Subcutaneous abdominal adipose tissue (tissue), 5 donors: Measurements from ENCODE around the gene SLFN14.
A peak's percentile ranks its signal among the peaks of the same experiment; 100 is the strongest.
"Not testable (repeated sequence)": the region's sequence is repeated elsewhere in the genome, so short reads cannot be mapped to it uniquely, and the experiment has no call there.

Source experiments
- H3K27ac ChIP-seq: one replicate; pipeline ENCODE4 v1.7.0; 2013; ENCODE audit warnings: low read depth, mild to moderate bottlenecking, inconsistent platforms, low read length, moderate library complexity
- H3K27me3 ChIP-seq, 5 donors: one replicate each; pipeline ENCODE4 v1.7.0; 2013; ENCODE audit warnings: low read length in 5 of 5, inconsistent platforms in 1 of 5; ENCODE audit not compliant: control insufficient read depth in 5 of 5, insufficient read depth in 4 of 5
- H3K36me3 ChIP-seq, 5 donors: one replicate each; pipeline ENCODE4 v1.7.0; 2013; ENCODE audit warnings: low read length in 5 of 5; ENCODE audit not compliant: control insufficient read depth in 5 of 5, insufficient read depth in 5 of 5
- H3K4me1 ChIP-seq, 5 donors: one replicate each; pipeline ENCODE4 v1.7.0; 2013; ENCODE audit warnings: low read length in 5 of 5, mild to moderate bottlenecking in 3 of 5, moderate library complexity in 1 of 5; ENCODE audit not compliant: control insufficient read depth in 5 of 5, insufficient read depth in 5 of 5
- H3K4me3 ChIP-seq, 5 donors: one replicate each; pipeline ENCODE4 v1.7.0; 2013; ENCODE audit warnings: low read length in 5 of 5, low read depth in 1 of 5
- H3K9ac ChIP-seq, 5 donors: one replicate each; pipeline ENCODE4 v1.7.0; 2013; ENCODE audit warnings: low read length in 5 of 5, mild to moderate bottlenecking in 4 of 5, moderate library complexity in 3 of 5
- H3K9me3 ChIP-seq, 5 donors: one replicate each; pipeline ENCODE4 v1.7.0; 2013; ENCODE audit warnings: low read length in 5 of 5; ENCODE audit not compliant: control insufficient read depth in 5 of 5
- donor health status: healthy.
- donor health status: healthy.
- donor health status: healthy.
- donor health status: healthy.
- donor health status: healthy.

The SLFN14 gene

DNA sequence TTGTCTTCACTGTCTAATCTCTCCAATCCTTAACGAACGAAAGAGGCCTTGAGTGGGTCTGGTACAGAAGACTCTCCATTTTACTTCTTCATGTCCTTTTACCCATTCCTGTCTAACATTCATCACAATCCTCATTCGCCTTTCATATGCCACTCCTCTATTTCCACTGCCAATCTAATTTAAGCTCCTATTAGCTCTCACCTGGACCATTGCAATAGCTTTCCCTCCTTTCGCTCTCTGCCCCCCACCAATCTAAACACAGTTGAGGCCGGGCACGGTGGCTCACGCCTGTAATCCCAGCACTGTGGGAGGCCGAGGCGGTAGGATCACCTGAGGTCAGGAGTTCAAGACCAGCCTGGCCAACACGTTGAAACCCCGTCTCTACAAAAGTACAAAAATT is 6.3 kb upstream of the SLFN14 start:
- Histone ChIP-seq H3K27me3 (no peaks in the 10 kb centered on the region), H3K27ac (no peak overlapping the region), H3K4me1 (peaks cover 2 to 28% (median 21%) of the 10 kb centered on the region in 5 donors), H3K36me3 (no peaks in the 10 kb centered on the region), H3K4me3 (peak overlapping the region in 4 of 5 donors; percentile 87 to 95 (median 91)), H3K9me3 (no peaks in the 10 kb centered on the region), H3K9ac (no peak overlapping the region)

DNA sequence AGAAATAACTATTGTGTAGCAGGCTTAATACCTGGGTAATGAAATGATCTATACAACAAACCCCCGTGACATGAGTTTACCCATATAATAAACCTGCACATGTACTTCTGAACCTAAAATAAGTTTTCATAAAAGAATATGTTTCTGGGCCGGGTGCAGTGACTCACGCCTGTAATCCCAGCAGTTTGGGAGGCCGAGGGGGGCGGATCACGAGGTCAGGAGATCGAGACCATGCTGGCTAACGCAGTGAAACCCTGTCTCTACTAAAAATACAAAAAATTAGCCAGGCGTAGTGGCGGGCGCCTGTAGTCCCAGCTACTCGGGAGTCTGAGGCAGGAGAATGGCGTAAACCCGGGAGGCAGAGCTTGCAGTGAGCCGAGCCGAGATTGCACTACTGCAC is 2.6 kb upstream of the SLFN14 start:
- not testable (repeated sequence) for H3K9ac ChIP-seq, H3K4me1 ChIP-seq, H3K27me3 ChIP-seq, H3K36me3 ChIP-seq, H3K9me3 ChIP-seq, H3K27ac ChIP-seq, H3K4me3 ChIP-seq

DNA sequence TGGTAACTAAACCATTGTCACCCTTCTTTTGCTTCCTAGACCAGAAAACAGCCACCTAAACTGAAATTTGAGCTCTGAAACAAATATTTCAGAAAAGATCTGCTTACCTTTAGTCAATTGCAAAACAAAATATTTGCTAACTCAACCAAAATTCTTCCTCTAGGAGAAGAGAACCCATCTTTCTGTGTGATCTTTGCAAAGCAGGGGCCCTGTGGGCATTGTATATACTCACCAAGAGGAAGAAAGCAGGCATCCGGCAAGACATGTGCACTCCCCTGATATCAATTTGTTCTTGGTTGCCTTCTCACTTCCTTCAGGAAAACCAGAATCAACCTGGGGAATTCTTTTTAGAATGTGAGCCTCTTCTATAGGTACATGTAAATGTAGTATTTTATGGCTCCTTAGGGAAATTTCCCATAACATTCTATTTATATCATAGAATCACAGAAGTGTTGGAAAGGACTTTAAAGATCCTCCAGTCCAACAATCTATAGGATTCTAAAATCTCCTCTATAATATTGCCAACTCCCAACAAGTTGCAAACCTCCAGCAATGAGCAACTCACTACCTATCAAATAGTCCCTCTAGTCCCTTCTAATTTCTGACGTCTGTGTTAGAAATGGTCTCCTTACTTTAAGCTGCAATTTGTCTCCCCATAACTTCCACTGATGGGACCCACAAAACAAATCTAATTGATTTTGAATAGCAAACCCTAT is 966 bp downstream of the SLFN14 start:
- H3K9ac ChIP-seq: no peak overlapping the region
- H3K9me3 ChIP-seq: no peaks in the 10 kb centered on the region
- no peaks in the 10 kb centered on the region for H3K4me1 ChIP-seq
- H3K27me3 ChIP-seq: peaks cover 0 to 3% (median 0%) of the 10 kb centered on the region in 5 donors
- H3K27ac ChIP-seq: no peak overlapping the region
- H3K4me3 ChIP-seq: no peak overlapping the region
- H3K36me3 ChIP-seq: no peaks in the 10 kb centered on the region

DNA sequence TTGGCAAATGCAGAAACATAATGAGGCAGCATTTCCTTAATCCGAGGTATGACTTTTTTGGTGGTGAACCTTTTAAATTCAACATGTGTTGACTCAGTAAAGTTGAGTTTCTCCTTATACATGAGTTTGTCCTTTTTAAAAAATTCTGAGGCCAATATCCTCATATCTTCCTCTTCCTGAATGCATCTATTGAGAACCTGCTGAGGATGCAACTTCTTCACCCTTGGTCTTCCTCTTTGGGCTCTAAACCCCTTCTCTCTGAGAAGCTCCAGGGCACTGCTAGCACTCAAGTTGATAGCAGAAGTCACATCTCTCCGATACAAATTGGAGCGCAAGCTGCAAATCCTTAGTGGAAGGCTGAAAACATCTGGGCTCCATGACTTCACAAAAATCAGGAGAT is 3.3 kb downstream of the SLFN14 start:
- Histone ChIP-seq H3K4me3 (no peak overlapping the region), H3K9ac (no peak overlapping the region), H3K9me3 (no peaks in the 10 kb centered on the region), H3K4me1 (no peaks in the 10 kb centered on the region), H3K36me3 (no peaks in the 10 kb centered on the region), H3K27ac (no peak overlapping the region), H3K27me3 (peaks cover 0 to 6% (median 0%) of the 10 kb centered on the region in 5 donors)

DNA sequence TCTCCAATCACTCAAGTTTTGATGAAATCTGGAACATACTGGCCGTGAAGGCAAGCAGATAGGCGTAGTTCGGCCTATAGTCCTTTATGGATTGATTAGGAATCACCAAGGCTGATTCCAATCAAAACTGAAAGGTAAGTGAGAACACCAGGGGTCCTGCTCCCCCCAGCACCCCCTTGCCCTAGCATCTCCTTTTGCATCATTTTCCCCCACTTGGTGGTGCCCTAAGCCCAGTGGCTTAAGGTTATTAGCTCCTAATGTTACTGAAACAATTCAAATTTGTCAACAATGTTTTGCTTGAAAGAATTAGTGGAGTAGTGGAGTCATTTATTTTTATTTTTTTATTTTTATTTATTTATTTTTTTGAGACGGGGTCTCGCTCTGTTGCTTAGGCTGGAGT is 4.9 kb downstream of the SLFN14 start:
- no peaks in the 10 kb centered on the region for H3K36me3 ChIP-seq
- H3K4me1 ChIP-seq: no peaks in the 10 kb centered on the region
- no peak overlapping the region for H3K4me3 ChIP-seq
- H3K27me3 ChIP-seq: peaks cover 0 to 6% (median 0%) of the 10 kb centered on the region in 5 donors
- no peak overlapping the region for H3K27ac ChIP-seq
- no peak overlapping the region for H3K9ac ChIP-seq
- H3K9me3 ChIP-seq: no peaks in the 10 kb centered on the region

GRCh38 chr17:35554668-35555067 is 6.0 kb downstream of the SLFN14 start:
- no peaks in the 10 kb centered on the region for H3K4me1 ChIP-seq
- H3K27me3 ChIP-seq: peaks cover 0 to 6% (median 0%) of the 10 kb centered on the region in 5 donors
- H3K9ac ChIP-seq: no peak overlapping the region
- no peak overlapping the region for H3K27ac ChIP-seq
- H3K9me3 ChIP-seq: no peaks in the 10 kb centered on the region
- no peak overlapping the region for H3K4me3 ChIP-seq
- H3K36me3 ChIP-seq: no peaks in the 10 kb centered on the region

DNA sequence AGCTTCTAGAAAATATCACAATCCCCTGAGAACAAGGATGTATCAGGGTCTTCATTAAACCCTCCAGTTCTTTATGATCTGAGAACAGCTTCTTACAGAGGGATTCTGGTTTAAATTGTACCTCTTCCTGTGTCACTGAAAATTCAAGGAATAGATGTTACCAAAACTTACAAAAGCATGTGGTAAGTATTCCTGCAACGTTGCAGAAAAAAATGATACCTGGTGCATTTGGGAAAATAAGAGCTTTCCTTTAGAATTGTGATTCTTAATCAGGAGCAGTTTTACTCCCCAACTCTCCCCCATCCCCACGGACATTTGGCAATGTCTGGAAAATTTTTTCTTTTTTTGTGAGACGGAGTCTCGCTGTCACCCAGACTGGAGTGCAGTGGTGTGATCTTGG is 7.3 kb downstream of the SLFN14 start:
- H3K27me3 ChIP-seq: peaks cover 0 to 4% (median 0%) of the 10 kb centered on the region in 5 donors
- no peaks in the 10 kb centered on the region for H3K9me3 ChIP-seq
- H3K9ac ChIP-seq: no peak overlapping the region
- H3K4me3 ChIP-seq: no peak overlapping the region
- no peaks in the 10 kb centered on the region for H3K36me3 ChIP-seq
- H3K4me1 ChIP-seq: peaks cover 0 to 2% (median 0%) of the 10 kb centered on the region in 5 donors
- no peak overlapping the region for H3K27ac ChIP-seq

- Histone ChIP-seq H3K9me3 (no peaks in the 10 kb centered on the region), H3K27ac (no peak overlapping the region), H3K36me3 (no peaks in the 10 kb centered on the region), H3K4me3 (no peak overlapping the region), H3K27me3 (peaks cover 0 to 4% (median 0%) of the 10 kb centered on the region in 5 donors), H3K4me1 (peaks cover 0 to 8% (median 0%) of the 10 kb centered on the region in 5 donors), H3K9ac (no peak overlapping the region)
Observed at GRCh38 chr17:35548978-35549377, 11.6 kb downstream of the SLFN14 start.

DNA sequence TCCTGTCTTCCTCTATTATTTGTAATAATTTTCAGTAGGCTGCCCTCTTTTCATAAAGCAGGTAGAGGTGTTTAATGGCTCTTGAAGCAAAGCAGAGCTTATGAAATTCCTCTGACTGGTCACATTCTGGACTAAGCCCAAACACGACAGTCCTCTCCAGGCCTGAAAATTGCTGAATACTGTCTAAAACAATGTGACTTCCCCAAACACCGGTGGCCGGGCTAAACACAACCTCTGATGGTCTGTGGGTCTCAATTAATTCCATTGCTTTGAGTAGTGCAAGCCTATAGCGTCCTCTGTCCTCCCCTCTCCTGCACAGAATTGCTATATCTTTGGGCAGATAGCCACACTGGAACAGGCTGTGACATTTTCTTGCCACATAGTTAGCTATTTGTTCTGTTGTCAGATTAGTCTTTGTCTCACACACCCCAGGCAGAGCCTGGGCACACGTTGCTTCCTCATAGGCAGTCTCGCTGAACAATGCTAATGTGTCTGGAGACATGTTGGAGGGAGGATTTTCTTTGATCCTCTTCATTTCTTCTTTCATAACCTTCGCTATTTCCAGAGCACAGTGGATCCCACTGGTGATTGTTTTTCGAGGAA is 12.3 kb downstream of the SLFN14 start:
- Histone ChIP-seq H3K27ac (no peak overlapping the region), H3K27me3 (peaks cover 0 to 4% (median 0%) of the 10 kb centered on the region in 5 donors), H3K4me1 (peaks cover 0 to 11% (median 0%) of the 10 kb centered on the region in 5 donors), H3K4me3 (no peak overlapping the region), H3K9ac (no peak overlapping the region), H3K36me3 (no peaks in the 10 kb centered on the region), H3K9me3 (no peaks in the 10 kb centered on the region)

DNA sequence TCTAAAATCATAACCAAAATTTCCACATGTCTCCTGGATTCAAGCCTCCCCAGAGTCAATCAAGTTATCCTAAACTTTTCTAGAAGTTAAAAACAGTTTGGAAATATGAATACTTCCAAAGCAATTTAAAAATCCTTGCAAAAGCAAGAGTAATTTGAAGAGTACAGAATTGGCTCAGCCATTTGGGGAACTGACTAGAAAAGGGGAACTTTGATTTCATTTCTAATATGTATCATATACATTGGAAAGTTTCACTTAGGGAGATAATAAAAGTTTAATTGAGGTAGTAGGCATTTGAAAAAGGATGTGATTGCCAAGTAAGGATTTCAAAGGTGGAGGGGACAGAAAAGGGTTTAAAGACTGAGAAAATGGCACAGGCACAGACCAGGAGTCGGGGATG is 14.1 kb downstream of the SLFN14 start:
- H3K36me3 ChIP-seq: no peaks in the 10 kb centered on the region

More for the DNA sequence above, 14.1 kb downstream of the SLFN14 start:
- H3K9ac ChIP-seq: no peak overlapping the region
- no peaks in the 10 kb centered on the region for H3K9me3 ChIP-seq
- H3K4me1 ChIP-seq: peaks cover 0 to 17% (median 0%) of the 10 kb centered on the region in 5 donors
- no peak overlapping the region for H3K4me3 ChIP-seq
- no peak overlapping the region for H3K27ac ChIP-seq
- no peaks in the 10 kb centered on the region for H3K27me3 ChIP-seq
